ENCODE results near the gene HJURP. TPM values are rescaled to one million over a fixed set of nuclear protein-coding genes. Genes with fewer than 3 reads are reported as not detected.

Gene HJURP
- total and polyA plus RNA-seq, 2 donors (not counting 3 experiments of a cell fraction or from before 2014, with no cell fraction given) = 34.4 to 60.9 TPM

DNA sequence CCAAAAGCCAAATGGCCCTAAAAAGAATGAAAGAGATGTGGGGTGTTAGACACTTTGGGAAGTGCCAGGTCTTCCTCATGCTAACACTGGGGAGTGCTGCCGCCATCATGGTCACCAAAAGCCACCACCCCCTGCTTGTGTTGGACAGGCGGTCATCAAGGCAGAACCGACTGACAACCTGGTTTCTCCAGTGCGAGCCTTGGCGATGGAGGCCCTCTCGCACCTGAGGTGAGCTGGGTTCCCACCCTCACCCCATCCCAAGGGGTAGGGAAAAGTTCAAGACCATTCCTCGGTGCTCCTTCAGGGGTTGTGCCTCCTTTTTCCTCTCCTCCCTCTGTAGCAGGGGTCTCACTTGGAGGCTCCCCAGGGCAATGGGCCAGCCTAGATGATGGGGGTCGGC is 42.6 kb downstream of the HJURP start:
- H2AFZ ChIP-seq (ENCODE audit: low read depth, low read length) = no peak overlapping the region
- H3K79me2 ChIP-seq (ENCODE audit: control insufficient read depth, insufficient read depth, low read length) = no peaks in the 10 kb centered on the region
- H3K9me3 ChIP-seq (replicated peaks; ENCODE audit: control insufficient read depth, insufficient read depth, low read length) = no peaks in the 10 kb centered on the region
- intact Hi-C loops (cut with micrococcal nuclease) = no loop called here
- H3K27ac ChIP-seq (ENCODE audit: insufficient read depth, low read depth, low read length) = no peak overlapping the region
- H3K4me3 ChIP-seq (replicated peaks in 1 of 3; ENCODE audit: insufficient read depth in 1 of 3, low read depth in 1 of 3, low read length in 3 of 3) = no peak overlapping the region
- H3K9me1 ChIP-seq (replicated peaks; ENCODE audit: control insufficient read depth, extremely low read depth, insufficient read depth, low read length) = no peaks in the 10 kb centered on the region
- H4K20me1 ChIP-seq (replicated peaks; ENCODE audit: control insufficient read depth, extremely low read depth, insufficient read depth, low read length) = no peaks in the 10 kb centered on the region
- H3K4me1 ChIP-seq (ENCODE audit: control insufficient read depth, extremely low read depth, insufficient read depth, low read length) = no peaks in the 10 kb centered on the region
- TF ChIP-seq FOS (IDR thresholded peaks at IDR 0.05; ENCODE audit: borderline replicate concordance, insufficient read depth, low read length) (no peak), EZH2 (IDR thresholded peaks at IDR 0.05; ENCODE audit: borderline replicate concordance, low read depth, low read length, severe bottlenecking) (no peak), JUN (IDR thresholded peaks at IDR 0.05; ENCODE audit: borderline replicate concordance, insufficient read depth, insufficient read length, low read depth) (no peak), POLR2AphosphoS5 (IDR thresholded peaks at IDR 0.05; ENCODE audit: insufficient read depth, low read depth, low read length) (no peak), POLR2A (IDR thresholded peaks at IDR 0.05; ENCODE audit: low read depth, low read length) (no peak), GATA2 (IDR thresholded peaks at IDR 0.05; ENCODE audit: insufficient read depth, insufficient read length, low read depth, low read length) (no peak), MYC (IDR thresholded peaks at IDR 0.05; ENCODE audit: low read depth, low read length) (no peak)
- TF ChIP-seq, protein P1, sequence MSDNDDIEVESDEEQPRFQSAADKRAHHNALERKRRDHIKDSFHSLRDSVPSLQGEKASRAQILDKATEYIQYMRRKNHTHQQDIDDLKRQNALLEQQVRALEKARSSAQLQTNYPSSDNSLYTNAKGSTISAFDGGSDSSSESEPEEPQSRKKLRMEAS (IDR thresholded peaks at IDR 0.05; ENCODE audit: insufficient read depth, insufficient read length) = no peak
- TF ChIP-seq, protein P2, sequence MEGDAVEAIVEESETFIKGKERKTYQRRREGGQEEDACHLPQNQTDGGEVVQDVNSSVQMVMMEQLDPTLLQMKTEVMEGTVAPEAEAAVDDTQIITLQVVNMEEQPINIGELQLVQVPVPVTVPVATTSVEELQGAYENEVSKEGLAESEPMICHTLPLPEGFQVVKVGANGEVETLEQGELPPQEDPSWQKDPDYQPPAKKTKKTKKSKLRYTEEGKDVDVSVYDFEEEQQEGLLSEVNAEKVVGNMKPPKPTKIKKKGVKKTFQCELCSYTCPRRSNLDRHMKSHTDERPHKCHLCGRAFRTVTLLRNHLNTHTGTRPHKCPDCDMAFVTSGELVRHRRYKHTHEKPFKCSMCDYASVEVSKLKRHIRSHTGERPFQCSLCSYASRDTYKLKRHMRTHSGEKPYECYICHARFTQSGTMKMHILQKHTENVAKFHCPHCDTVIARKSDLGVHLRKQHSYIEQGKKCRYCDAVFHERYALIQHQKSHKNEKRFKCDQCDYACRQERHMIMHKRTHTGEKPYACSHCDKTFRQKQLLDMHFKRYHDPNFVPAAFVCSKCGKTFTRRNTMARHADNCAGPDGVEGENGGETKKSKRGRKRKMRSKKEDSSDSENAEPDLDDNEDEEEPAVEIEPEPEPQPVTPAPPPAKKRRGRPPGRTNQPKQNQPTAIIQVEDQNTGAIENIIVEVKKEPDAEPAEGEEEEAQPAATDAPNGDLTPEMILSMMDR (IDR thresholded peaks at IDR 0.05; ENCODE audit: extremely low read depth in 1 of 2, insufficient read depth in 1 of 2, low read depth in 1 of 2, low read length in 2 of 2) = no peak
- DNase-seq (ENCODE audit: low read depth, low spot score) (no peak), FAIRE-seq (no peak)
- peaks cover 0 to 1% of the 10 kb centered on the region in 2 experiments for H3K27me3 ChIP-seq (ENCODE audit: control insufficient read depth in 2 of 2, insufficient read depth in 2 of 2, low read length in 2 of 2)
- dilution Hi-C loops (cut with MboI; ENCODE audit: extremely low pct_ligation_motif_present, low sequenced_read_pairs) = no loop called here
- BruUV-seq (replicated peaks) = no TSS peak
- H3K9ac ChIP-seq (replicated peaks; ENCODE audit: extremely low read depth, insufficient read depth, low read length) = no peak overlapping the region
- CTCF ChIA-PET = no interaction called here
- POLR2A ChIA-PET = no interaction called here
- no peak overlapping the region for H3K4me2 ChIP-seq (ENCODE audit: insufficient read depth, low read length)
- H3K36me3 ChIP-seq (ENCODE audit: control insufficient read depth in 2 of 2, extremely low read depth in 1 of 2, insufficient read depth in 2 of 2, low read length in 2 of 2) = no peaks in the 10 kb centered on the region
